Measurements from ENCODE around the gene F8. TPM values are rescaled to one million over a fixed set of nuclear protein-coding genes. Genes with fewer than 3 reads are reported as not detected.

The F8 gene
- total RNA-seq, 1 donor from 2014 or later: 3.5 TPM

DNA sequence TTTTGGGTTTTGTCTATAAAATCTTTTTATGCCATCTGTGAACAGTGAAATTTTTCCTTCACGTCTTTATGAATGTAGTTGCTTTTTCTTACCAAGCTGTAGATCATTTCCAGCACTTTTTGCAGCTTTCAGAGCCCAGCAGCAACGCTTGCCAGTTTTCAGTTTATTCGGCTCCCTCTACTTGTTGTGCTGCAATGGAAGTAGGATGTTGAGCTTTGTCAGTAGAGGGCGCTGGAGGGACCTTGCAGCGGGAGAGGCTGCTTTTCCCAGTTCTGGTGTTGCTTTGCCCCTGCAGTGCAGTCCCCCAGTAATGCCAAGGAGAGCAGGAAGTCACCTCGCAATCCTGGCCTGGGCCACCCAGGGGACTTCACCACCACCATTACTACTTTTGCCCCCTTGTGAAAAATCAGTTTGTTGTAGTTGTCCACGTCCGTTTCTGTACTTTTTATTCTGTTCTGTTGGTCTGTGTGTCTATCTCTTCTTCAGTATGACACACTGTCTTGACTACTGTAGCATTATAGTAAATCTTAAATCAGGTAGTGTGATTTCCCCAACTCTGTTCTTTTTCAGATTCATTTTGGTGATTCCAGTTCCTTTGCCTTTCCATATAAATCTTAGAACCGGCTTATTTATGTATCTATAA is 26.6 kb upstream of the F8 start:
- TF ChIP-seq, protein P1, sequence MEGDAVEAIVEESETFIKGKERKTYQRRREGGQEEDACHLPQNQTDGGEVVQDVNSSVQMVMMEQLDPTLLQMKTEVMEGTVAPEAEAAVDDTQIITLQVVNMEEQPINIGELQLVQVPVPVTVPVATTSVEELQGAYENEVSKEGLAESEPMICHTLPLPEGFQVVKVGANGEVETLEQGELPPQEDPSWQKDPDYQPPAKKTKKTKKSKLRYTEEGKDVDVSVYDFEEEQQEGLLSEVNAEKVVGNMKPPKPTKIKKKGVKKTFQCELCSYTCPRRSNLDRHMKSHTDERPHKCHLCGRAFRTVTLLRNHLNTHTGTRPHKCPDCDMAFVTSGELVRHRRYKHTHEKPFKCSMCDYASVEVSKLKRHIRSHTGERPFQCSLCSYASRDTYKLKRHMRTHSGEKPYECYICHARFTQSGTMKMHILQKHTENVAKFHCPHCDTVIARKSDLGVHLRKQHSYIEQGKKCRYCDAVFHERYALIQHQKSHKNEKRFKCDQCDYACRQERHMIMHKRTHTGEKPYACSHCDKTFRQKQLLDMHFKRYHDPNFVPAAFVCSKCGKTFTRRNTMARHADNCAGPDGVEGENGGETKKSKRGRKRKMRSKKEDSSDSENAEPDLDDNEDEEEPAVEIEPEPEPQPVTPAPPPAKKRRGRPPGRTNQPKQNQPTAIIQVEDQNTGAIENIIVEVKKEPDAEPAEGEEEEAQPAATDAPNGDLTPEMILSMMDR (IDR thresholded peaks at IDR 0.05): peak; percentile 69
- no peaks in the 10 kb centered on the region for H3K4me1 Mint-ChIP-seq (ENCODE audit: low read depth)

DNA sequence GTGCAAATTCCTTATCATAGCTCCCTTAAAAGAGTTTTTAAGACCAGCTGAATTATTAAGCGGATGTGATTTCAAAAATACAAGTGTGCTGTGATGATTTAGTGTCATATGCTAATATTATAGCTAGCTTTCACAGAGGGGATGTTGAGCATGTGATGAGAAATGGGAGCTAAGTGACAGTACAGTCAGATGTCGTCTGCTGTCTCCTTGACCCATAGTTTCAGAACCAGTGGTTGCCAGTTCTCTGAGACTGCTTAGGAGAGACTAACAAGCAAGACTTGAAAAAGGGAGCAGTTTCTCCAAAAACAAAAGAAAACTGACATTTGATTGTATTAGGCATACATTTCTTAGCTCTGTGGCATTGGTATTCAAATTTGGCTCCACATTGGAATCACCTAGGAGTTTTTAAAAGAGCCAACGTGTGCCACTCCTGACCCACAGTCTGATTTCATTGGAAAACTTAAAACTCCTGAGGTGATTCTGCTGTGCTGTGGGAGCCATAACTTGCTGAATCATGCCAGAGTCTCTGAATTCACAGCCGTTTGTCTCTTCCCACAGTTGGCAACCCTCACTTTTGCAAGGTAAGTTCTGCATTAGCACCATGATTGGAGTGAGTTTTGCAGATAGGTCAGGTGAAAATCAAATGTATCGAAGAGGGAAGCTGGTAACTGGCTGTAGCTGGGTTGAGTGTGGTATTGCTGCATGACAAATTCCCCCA is 24.4 kb upstream of the F8 start:
- TF ChIP-seq, protein P1 (IDR thresholded peaks at IDR 0.05): no peak
- Mint-ChIP-seq H3K36me3 (ENCODE audit: low read depth) (peaks cover 2% of the 10 kb centered on the region), H3K27ac (ENCODE audit: unreplicated experiment) (no peak overlapping the region), H3K27me3 (ENCODE audit: low read depth) (no peaks in the 10 kb centered on the region), H3K4me1 (ENCODE audit: low read depth) (no peaks in the 10 kb centered on the region), H3K9me3 (ENCODE audit: low read depth) (peaks cover 12% of the 10 kb centered on the region), H3K4me3 (ENCODE audit: unreplicated experiment) (no peak overlapping the region)
- DNase-seq (ENCODE audit: low spot score): no peak

More for the DNA sequence above, 26.6 kb upstream of the F8 start:
- Mint-ChIP-seq H3K9me3 (ENCODE audit: low read depth) (peaks cover 17% of the 10 kb centered on the region), H3K4me3 (ENCODE audit: unreplicated experiment) (no peak overlapping the region), H3K36me3 (ENCODE audit: low read depth) (peaks cover 2% of the 10 kb centered on the region), H3K27ac (ENCODE audit: unreplicated experiment) (no peak overlapping the region), H3K27me3 (ENCODE audit: low read depth) (no peaks in the 10 kb centered on the region)
- no peak for DNase-seq (ENCODE audit: low spot score)

DNA sequence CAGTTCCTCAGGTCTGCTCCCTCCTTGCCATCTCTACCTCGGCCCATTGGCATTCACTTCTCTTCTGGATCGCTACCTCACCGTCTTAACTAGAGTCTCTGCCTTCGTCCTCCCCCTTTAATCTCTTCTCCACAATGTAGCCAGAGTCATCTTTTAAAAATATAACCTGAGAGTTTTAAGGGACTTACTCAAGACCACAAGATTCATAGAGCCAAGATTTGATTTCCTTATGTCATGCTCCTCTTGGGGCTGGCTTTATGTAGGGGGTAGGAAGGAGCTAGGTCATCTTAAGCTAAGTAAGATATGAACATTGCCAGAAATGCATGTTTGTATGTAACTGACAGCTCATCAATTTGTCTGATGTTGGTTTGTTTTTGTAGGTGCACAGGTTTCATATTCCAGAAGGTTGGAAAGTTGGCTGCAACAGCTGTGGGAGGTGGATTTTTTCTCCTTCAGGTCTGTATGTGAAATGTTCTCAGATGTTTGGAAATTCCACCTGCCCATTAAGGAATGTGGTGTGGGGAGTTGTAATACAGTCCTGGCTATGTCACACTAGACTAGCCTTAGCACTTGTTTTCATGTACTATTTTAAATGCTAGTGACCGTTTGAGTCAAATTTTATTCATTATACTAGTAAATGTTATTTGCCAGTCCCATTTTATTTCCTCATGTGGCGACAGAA is 23.7 kb upstream of the F8 start:
- H3K27ac Mint-ChIP-seq (ENCODE audit: unreplicated experiment): no peak overlapping the region
- no peak for DNase-seq (ENCODE audit: low spot score)
- no peaks in the 10 kb centered on the region for H3K27me3 Mint-ChIP-seq (ENCODE audit: low read depth)
- H3K4me3 Mint-ChIP-seq (ENCODE audit: unreplicated experiment): no peak overlapping the region
- H3K36me3 Mint-ChIP-seq (ENCODE audit: low read depth): no peaks in the 10 kb centered on the region
- TF ChIP-seq, protein P1 (IDR thresholded peaks at IDR 0.05): no peak
- H3K4me1 Mint-ChIP-seq (ENCODE audit: low read depth): no peaks in the 10 kb centered on the region
- H3K9me3 Mint-ChIP-seq (ENCODE audit: low read depth): peaks cover 12% of the 10 kb centered on the region

DNA sequence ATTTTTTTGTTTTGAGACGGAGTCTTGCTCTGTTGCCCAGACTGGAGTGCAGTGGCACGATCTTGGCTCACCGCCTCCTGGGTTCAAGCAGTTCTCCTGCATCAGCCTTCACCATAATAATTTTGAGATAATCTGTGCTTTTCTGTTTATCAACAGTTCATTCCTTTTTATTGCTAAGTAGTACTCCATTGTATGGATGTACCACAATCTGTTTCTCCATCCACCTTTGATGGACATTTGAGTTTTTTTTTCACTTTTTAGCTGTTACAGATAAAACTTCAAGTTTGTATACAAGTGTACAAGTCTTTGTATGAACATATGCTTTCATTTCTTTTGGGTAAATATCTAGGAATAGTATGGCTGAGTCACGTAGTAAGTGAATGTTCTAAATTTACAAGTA is 13.2 kb upstream of the F8 start:
- Mint-ChIP-seq H3K4me1 (ENCODE audit: low read depth) (no peaks in the 10 kb centered on the region), H3K9me3 (ENCODE audit: low read depth) (peaks cover 41% of the 10 kb centered on the region), H3K36me3 (ENCODE audit: low read depth) (peaks cover 18% of the 10 kb centered on the region), H3K27ac (ENCODE audit: unreplicated experiment) (no peak overlapping the region), H3K27me3 (ENCODE audit: low read depth) (no peaks in the 10 kb centered on the region), H3K4me3 (ENCODE audit: unreplicated experiment) (no peak overlapping the region)
- TF ChIP-seq, protein P1 (IDR thresholded peaks at IDR 0.05): no peak
- no peak for DNase-seq (ENCODE audit: low spot score)

DNA sequence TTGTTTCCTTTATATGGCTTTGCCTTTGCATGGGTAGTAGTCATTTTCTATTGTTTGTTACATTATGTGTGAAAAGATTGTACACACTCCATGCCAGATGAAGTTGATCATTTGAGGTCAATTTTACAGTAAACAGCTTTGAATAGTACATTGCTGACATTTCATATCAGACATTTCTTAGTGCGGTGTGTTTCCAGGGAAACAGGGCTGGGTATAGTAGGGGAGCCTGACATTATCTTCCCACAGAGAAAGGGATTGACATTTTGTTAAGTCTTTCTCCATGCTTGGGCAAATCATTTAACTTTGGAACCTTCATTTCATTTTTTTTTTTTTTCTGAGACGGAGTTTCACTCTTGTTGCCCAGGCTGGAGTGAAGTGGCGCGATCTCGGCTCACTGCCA is 9.1 kb upstream of the F8 start:
- H3K4me1 Mint-ChIP-seq (ENCODE audit: low read depth): peaks cover 11% of the 10 kb centered on the region
- H3K36me3 Mint-ChIP-seq (ENCODE audit: low read depth): peaks cover 8% of the 10 kb centered on the region
- no peaks in the 10 kb centered on the region for H3K27me3 Mint-ChIP-seq (ENCODE audit: low read depth)
- TF ChIP-seq, protein P1 (IDR thresholded peaks at IDR 0.05): no peak
- peaks cover 22% of the 10 kb centered on the region for H3K9me3 Mint-ChIP-seq (ENCODE audit: low read depth)
- no peak overlapping the region for H3K27ac Mint-ChIP-seq (ENCODE audit: unreplicated experiment)
- H3K4me3 Mint-ChIP-seq (ENCODE audit: unreplicated experiment): no peak overlapping the region
- no peak for DNase-seq (ENCODE audit: low spot score)
